Measurements from ENCODE around the gene UBE2B. TPM values are rescaled to one million over a fixed set of nuclear protein-coding genes. Genes with fewer than 3 reads are reported as not detected.

Gene UBE2B
- total RNA-seq, 4 donors from 2014 or later: 51.1 to 126 (median 71.6) TPM

DNA sequence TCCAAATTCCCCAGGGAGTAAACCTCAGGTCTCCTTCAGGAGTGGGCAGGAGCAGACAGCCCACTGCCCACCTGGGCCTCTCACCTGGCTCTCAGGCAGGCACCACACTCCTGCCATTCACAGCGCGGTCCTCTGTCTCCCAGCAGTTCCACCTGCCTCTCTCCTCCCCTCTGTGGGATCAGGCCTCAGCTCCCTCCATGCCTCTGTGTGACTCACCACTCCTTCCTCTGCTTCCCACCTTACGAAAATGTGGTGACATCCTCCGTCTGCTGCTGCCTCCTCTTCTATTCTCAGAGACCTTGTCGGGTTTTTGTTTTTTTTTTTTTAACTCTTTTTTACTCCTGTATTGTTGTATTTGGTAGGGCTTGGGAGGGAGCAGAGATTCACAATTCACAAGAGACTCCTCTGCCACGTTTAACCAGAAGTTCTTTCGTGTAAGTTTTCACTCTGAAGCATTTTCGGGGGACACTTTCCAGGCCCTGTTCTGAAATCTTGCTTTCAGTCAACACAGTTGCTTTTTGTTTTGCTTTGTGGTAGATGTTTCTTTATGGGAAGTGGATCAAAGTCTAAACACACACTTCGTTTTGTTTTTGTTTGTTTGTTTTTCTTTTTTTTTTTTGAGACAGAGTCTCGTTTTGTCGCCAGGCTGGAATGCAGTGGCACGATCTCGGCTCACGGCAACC is 61.4 kb downstream of the UBE2B start:
- 69 to 77% methylated on average over 8 to 14 of the region's 14 CpGs for WGBS, 2 donors (ENCODE audit: low coverage in 1 of 2)
- Histone ChIP-seq H3K9me3 (no peaks in the 10 kb centered on the region), H3K27me3 (no peaks in the 10 kb centered on the region), H3K27ac (no peak overlapping the region), H3K36me3 (no peaks in the 10 kb centered on the region), H3K4me1 (peaks cover 14 to 29% (median 24%) of the 10 kb centered on the region in 4 donors), H3K4me3 (no peak overlapping the region)
- in situ Hi-C loops (cut with MboI; ENCODE audit: low pct_ligation_motif_present in 1 of 4, low pct_unique_long_range_greater_than_20kb in 1 of 4, low sequenced_read_pairs in 3 of 4): no loop called here
- no peak for TF ChIP-seq POLR2AphosphoS5 (IDR thresholded peaks at IDR 0.05)
- TF ChIP-seq, protein P1, sequence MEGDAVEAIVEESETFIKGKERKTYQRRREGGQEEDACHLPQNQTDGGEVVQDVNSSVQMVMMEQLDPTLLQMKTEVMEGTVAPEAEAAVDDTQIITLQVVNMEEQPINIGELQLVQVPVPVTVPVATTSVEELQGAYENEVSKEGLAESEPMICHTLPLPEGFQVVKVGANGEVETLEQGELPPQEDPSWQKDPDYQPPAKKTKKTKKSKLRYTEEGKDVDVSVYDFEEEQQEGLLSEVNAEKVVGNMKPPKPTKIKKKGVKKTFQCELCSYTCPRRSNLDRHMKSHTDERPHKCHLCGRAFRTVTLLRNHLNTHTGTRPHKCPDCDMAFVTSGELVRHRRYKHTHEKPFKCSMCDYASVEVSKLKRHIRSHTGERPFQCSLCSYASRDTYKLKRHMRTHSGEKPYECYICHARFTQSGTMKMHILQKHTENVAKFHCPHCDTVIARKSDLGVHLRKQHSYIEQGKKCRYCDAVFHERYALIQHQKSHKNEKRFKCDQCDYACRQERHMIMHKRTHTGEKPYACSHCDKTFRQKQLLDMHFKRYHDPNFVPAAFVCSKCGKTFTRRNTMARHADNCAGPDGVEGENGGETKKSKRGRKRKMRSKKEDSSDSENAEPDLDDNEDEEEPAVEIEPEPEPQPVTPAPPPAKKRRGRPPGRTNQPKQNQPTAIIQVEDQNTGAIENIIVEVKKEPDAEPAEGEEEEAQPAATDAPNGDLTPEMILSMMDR (IDR thresholded peaks at IDR 0.05): no peak
- TF ChIP-seq POLR2A (IDR thresholded peaks at IDR 0.05): no peak
- no peak for TF ChIP-seq EP300 (IDR thresholded peaks at IDR 0.05; ENCODE audit: low read depth)
- no peak for DNase-seq
- intact Hi-C loops (cut with DNase I; ENCODE audit: low total_unique reads): no loop called here

- Histone ChIP-seq H3K36me3 (no peaks in the 10 kb centered on the region), H3K4me3 (no peak overlapping the region), H3K27ac (peak overlapping the region in 3 of 4 donors; percentile 84 to 88 (median 86)), H3K27me3 (no peaks in the 10 kb centered on the region), H3K4me1 (peaks cover 24 to 49% (median 40%) of the 10 kb centered on the region in 4 donors), H3K9me3 (no peaks in the 10 kb centered on the region)
- WGBS, 2 donors (ENCODE audit: low coverage in 1 of 2): 19 to 71% methylated on average over 2 of the region's 2 CpGs
- intact Hi-C loops (cut with DNase I; ENCODE audit: low total_unique reads): no loop called here
- in situ Hi-C loops (cut with MboI; ENCODE audit: low pct_ligation_motif_present in 1 of 4, low pct_unique_long_range_greater_than_20kb in 1 of 4, low sequenced_read_pairs in 3 of 4): no loop called here
- DNase-seq: no peak
- TF ChIP-seq EP300 (IDR thresholded peaks at IDR 0.05; ENCODE audit: low read depth): no peak
- TF ChIP-seq POLR2A (IDR thresholded peaks at IDR 0.05): no peak
- no peak for TF ChIP-seq POLR2AphosphoS5 (IDR thresholded peaks at IDR 0.05)
- TF ChIP-seq, protein P1 (IDR thresholded peaks at IDR 0.05): no peak
Measured at GRCh38 chr5:134435560-134435959, 64.2 kb downstream of the UBE2B start.

- TF ChIP-seq EP300 (IDR thresholded peaks at IDR 0.05; ENCODE audit: low read depth) (peak; percentile 15), POLR2A (IDR thresholded peaks at IDR 0.05) (peak; percentile 24), POLR2AphosphoS5 (IDR thresholded peaks at IDR 0.05) (peak in 1 of 3 donors; percentile 11)
- TF ChIP-seq, protein P1 (IDR thresholded peaks at IDR 0.05): no peak
- Histone ChIP-seq H3K36me3 (no peaks in the 10 kb centered on the region), H3K9me3 (no peaks in the 10 kb centered on the region), H3K4me1 (peaks cover 24 to 49% (median 40%) of the 10 kb centered on the region in 4 donors), H3K4me3 (peak overlapping the region in 1 of 4 donors; percentile 10), H3K27me3 (no peaks in the 10 kb centered on the region), H3K27ac (peak overlapping the region; percentile 80 to 88 (median 85))
- intact Hi-C loops (cut with DNase I; ENCODE audit: low total_unique reads) (no loop called here), in situ Hi-C loops (cut with MboI; ENCODE audit: low pct_ligation_motif_present in 1 of 4, low pct_unique_long_range_greater_than_20kb in 1 of 4, low sequenced_read_pairs in 3 of 4) (no loop called here)
- DNase-seq: peak; percentile 86
- WGBS, 2 donors (ENCODE audit: low coverage in 1 of 2): 0 to 14% methylated on average over 1 to 16 of the region's 20 CpGs
Measured at GRCh38 chr5:134436523-134437339, 65.4 kb downstream of the UBE2B start.

DNA sequence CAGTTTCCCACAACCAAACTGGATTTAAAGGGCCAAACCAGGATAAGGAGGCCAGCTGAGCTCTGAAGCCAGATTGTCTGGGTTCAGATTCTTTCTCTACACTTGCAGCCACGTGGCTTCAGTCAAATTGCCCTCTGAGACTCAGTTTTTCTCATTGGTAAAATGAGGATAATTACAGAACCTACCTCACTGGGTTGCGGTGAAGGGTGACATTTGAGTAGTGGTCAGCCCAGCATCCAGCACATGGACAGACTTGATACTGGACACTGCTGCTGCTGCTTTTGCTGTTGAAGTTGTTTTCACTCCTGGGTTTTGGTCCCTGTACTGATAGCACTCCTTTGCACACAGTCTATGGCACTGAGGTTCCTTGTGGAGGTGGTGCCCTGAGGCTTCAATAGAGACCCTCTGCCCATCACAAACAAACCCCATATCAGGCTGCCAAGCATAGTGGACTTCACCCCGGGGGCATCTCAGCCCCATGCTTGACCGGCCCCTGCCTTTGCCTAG is 66.0 kb downstream of the UBE2B start:
- TF ChIP-seq POLR2AphosphoS5 (IDR thresholded peaks at IDR 0.05) (no peak), POLR2A (IDR thresholded peaks at IDR 0.05) (no peak), EP300 (IDR thresholded peaks at IDR 0.05; ENCODE audit: low read depth) (no peak)
- TF ChIP-seq, protein P1 (IDR thresholded peaks at IDR 0.05): no peak
- DNase-seq: no peak
- Histone ChIP-seq H3K4me1 (peaks cover 24 to 49% (median 40%) of the 10 kb centered on the region in 4 donors), H3K27ac (peak overlapping the region; percentile 80 to 88 (median 85)), H3K36me3 (no peaks in the 10 kb centered on the region), H3K4me3 (no peak overlapping the region), H3K27me3 (no peaks in the 10 kb centered on the region), H3K9me3 (no peaks in the 10 kb centered on the region)
- in situ Hi-C loops (cut with MboI; ENCODE audit: low pct_ligation_motif_present in 1 of 4, low pct_unique_long_range_greater_than_20kb in 1 of 4, low sequenced_read_pairs in 3 of 4): no loop called here
- WGBS, 2 donors (ENCODE audit: low coverage in 1 of 2): 70% methylated on average over 4 of the region's 4 CpGs; no CpG with 5 or more reads in 1 of the 2 donors
- intact Hi-C loops (cut with DNase I; ENCODE audit: low total_unique reads): no loop called here
